ENCODE measurements around the gene PPP6R3. TPM values are rescaled to one million over a fixed set of nuclear protein-coding genes. Genes with fewer than 3 reads are reported as not detected.
"Not testable (repeated sequence)": the region's sequence is repeated elsewhere in the genome, so short reads cannot be mapped to it uniquely, and the experiment has no call there.

Gene PPP6R3
- total RNA-seq, 1 donor from 2014 or later: 128 TPM

GRCh38 chr11:68454767-68455166, 5.8 kb upstream of the PPP6R3 start:
- no peak for DNase-seq (ENCODE audit: low read depth, low spot score)

- no peak for DNase-seq (ENCODE audit: low read depth, low spot score)
Measured at GRCh38 chr11:68455485-68455884, 5.1 kb upstream of the PPP6R3 start.

GRCh38 chr11:68457216-68457897, 3.2 kb upstream of the PPP6R3 start:
- DNase-seq (ENCODE audit: low read depth, low spot score): no peak

- no peak for DNase-seq (ENCODE audit: low read depth, low spot score)
Measured at GRCh38 chr11:68457898-68458249, 2.7 kb upstream of the PPP6R3 start.

GRCh38 chr11:68458340-68458739, 2.2 kb upstream of the PPP6R3 start:
- not testable (repeated sequence) for DNase-seq (ENCODE audit: low read depth, low spot score)

GRCh38 chr11:68459886-68460740, 439 bp upstream of the PPP6R3 start:
- DNase-seq (ENCODE audit: low read depth, low spot score): peak; percentile 98

- no peak for DNase-seq (ENCODE audit: low read depth, low spot score)
Measured at GRCh38 chr11:68461575-68461917, 994 bp downstream of the PPP6R3 start.

GRCh38 chr11:68463714-68464113, 3.2 kb downstream of the PPP6R3 start:
- DNase-seq (ENCODE audit: low read depth, low spot score): no peak

- DNase-seq (ENCODE audit: low read depth, low spot score): no peak
Measured at GRCh38 chr11:68467201-68467834, 6.8 kb downstream of the PPP6R3 start.

- DNase-seq (ENCODE audit: low read depth, low spot score): no peak
Measured at GRCh38 chr11:68468217-68468828, 7.8 kb downstream of the PPP6R3 start.

GRCh38 chr11:68469122-68469521, 8.6 kb downstream of the PPP6R3 start:
- DNase-seq (ENCODE audit: low read depth, low spot score): no peak

- DNase-seq (ENCODE audit: low read depth, low spot score): no peak
Measured at GRCh38 chr11:68469642-68470041, 9.1 kb downstream of the PPP6R3 start.

GRCh38 chr11:68470304-68470811, 9.8 kb downstream of the PPP6R3 start:
- no peak for DNase-seq (ENCODE audit: low read depth, low spot score)

- no peak for DNase-seq (ENCODE audit: low read depth, low spot score)
Measured at GRCh38 chr11:68471360-68472340, 11.1 kb downstream of the PPP6R3 start.

GRCh38 chr11:68472778-68473177, 12.2 kb downstream of the PPP6R3 start:
- DNase-seq (ENCODE audit: low read depth, low spot score): no peak

GRCh38 chr11:68473693-68474092, 13.1 kb downstream of the PPP6R3 start:
- no peak for DNase-seq (ENCODE audit: low read depth, low spot score)

- DNase-seq (ENCODE audit: low read depth, low spot score): not testable (repeated sequence)
Measured at GRCh38 chr11:68475626-68476025, 15.1 kb downstream of the PPP6R3 start.

GRCh38 chr11:68479390-68479789, 18.8 kb downstream of the PPP6R3 start:
- DNase-seq (ENCODE audit: low read depth, low spot score): no peak

GRCh38 chr11:68480193-68480592, 19.6 kb downstream of the PPP6R3 start:
- DNase-seq (ENCODE audit: low read depth, low spot score): no peak

GRCh38 chr11:68480852-68481510, 20.4 kb downstream of the PPP6R3 start:
- no peak for DNase-seq (ENCODE audit: low read depth, low spot score)

Measured in pulmonary artery endothelial cell (primary cell).